ENCODE measurements around the gene TPM1.

Gene TPM1

GRCh38 chr15:63057468-63058345, 15.2 kb downstream of the TPM1 start:
- DNase-seq: no peak

- DNase-seq: no peak
Observed at GRCh38 chr15:63059075-63059474, 16.5 kb downstream of the TPM1 start.

GRCh38 chr15:63059573-63060216, 17.1 kb downstream of the TPM1 start:
- no peak for DNase-seq

- no peak for DNase-seq
Observed at GRCh38 chr15:63060699-63061098, 18.2 kb downstream of the TPM1 start.

GRCh38 chr15:63061975-63062374, 19.4 kb downstream of the TPM1 start:
- DNase-seq: no peak

GRCh38 chr15:63063164-63063756, 20.7 kb downstream of the TPM1 start:
- DNase-seq: no peak

GRCh38 chr15:63063877-63064409, 21.4 kb downstream of the TPM1 start:
- DNase-seq: no peak

- no peak for DNase-seq
Observed at GRCh38 chr15:63065262-63066221, 23.0 kb downstream of the TPM1 start.

GRCh38 chr15:63066272-63066671, 23.7 kb downstream of the TPM1 start:
- no peak for DNase-seq

GRCh38 chr15:63067306-63067705, 24.8 kb downstream of the TPM1 start:
- no peak for DNase-seq

GRCh38 chr15:63067976-63068743, 25.6 kb downstream of the TPM1 start:
- no peak for DNase-seq

GRCh38 chr15:63069616-63070090, 27.1 kb downstream of the TPM1 start:
- DNase-seq: no peak

GRCh38 chr15:63070681-63071129, 28.2 kb downstream of the TPM1 start:
- no peak for DNase-seq

GRCh38 chr15:63071288-63071909, 28.9 kb downstream of the TPM1 start:
- DNase-seq: no peak

- DNase-seq: no peak
Observed at GRCh38 chr15:63072023-63072650, 29.6 kb downstream of the TPM1 start.

- no peak for DNase-seq
Observed at GRCh38 chr15:63072809-63073277, 30.3 kb downstream of the TPM1 start.

- DNase-seq: no peak
Observed at GRCh38 chr15:63073497-63074172, 31.1 kb downstream of the TPM1 start.

GRCh38 chr15:63075015-63075983, 32.8 kb downstream of the TPM1 start:
- no peak for DNase-seq

All from activated gamma-delta T cell (primary cell).